Keratinocyte (primary cell): Measurements from ENCODE around the gene CLSTN2. TPM values are rescaled to one million over a fixed set of nuclear protein-coding genes. Genes with fewer than 3 reads are reported as not detected.

ENCODE experiments used
- DNase-seq: peaks from one replicate; pipeline ENCODE4 v3.0.0-alpha.2; 2011; ENCODE audit warnings: low read depth, missing footprints, low spot score
- FAIRE-seq: peaks from 2 replicates; lab custom pipeline; 2011; peaks lifted over from hg19 to GRCh38; lab: Jason Lieb, UNC
- H2AFZ ChIP-seq: 2 replicates; pipeline ENCODE4 v1.6.0; 2012; ENCODE audit warnings: low read length, control low read depth, inconsistent platforms; ENCODE audit not compliant: control insufficient read depth
- H3K27ac ChIP-seq: 2 replicates; pipeline ENCODE4 v1.5.1; 2011; ENCODE audit warnings: low read length; ENCODE audit not compliant: control insufficient read depth, insufficient read depth
- H3K27me3 ChIP-seq: 3 replicates; pipeline ENCODE4 v1.6.0; 2011; ENCODE audit warnings: low read length; ENCODE audit not compliant: control insufficient read depth, insufficient read depth; ENCODE audit errors: extremely low read depth
- H3K36me3 ChIP-seq, 2 experiments: 2 replicates in 1 of 2; 3 replicates in 1 of 2; pipeline ENCODE4 v1.5.1; 2011; ENCODE audit warnings: low read length in 2 of 2, mild to moderate bottlenecking in 1 of 2; ENCODE audit not compliant: control insufficient read depth in 2 of 2, insufficient read depth in 2 of 2; ENCODE audit errors: extremely low read depth in 1 of 2
- H3K4me1 ChIP-seq: 3 replicates; pipeline ENCODE4 v1.5.1; 2011; ENCODE audit warnings: low read length; ENCODE audit not compliant: control insufficient read depth, insufficient read depth; ENCODE audit errors: extremely low read depth
- H3K4me2 ChIP-seq: 3 replicates; pipeline ENCODE4 v1.6.0; 2011; ENCODE audit warnings: low read depth, low read length; ENCODE audit not compliant: control insufficient read depth, insufficient read depth; ENCODE audit errors: extremely low read depth
- H3K4me3 ChIP-seq, 3 experiments: fragments of 200-600 bp in 1 of 3; sonication (generic) in 1 of 3; 2 replicates in 2 of 3; 3 replicates in 1 of 3; pipeline ENCODE4 v1.5.1; 2011 to 2016; ENCODE audit warnings: low read length in 3 of 3, mild to moderate bottlenecking in 3 of 3, control low read depth in 2 of 3, inconsistent platforms in 1 of 3, low read depth in 1 of 3, mixed read lengths in 1 of 3, mixed run types in 1 of 3, moderate library complexity in 1 of 3; ENCODE audit not compliant: control insufficient read depth in 2 of 3, insufficient read depth in 2 of 3; ENCODE audit errors: extremely low read depth in 1 of 3
- H3K79me2 ChIP-seq: 2 replicates; pipeline ENCODE4 v1.6.0; 2012; ENCODE audit warnings: low read length; ENCODE audit not compliant: control insufficient read depth, insufficient read depth
- H3K9ac ChIP-seq: 3 replicates; pipeline ENCODE4 v1.6.0; 2011; ENCODE audit warnings: low read length; ENCODE audit not compliant: control insufficient read depth, insufficient read depth; ENCODE audit errors: extremely low read depth
- H3K9me1 ChIP-seq: 3 replicates; pipeline ENCODE4 v1.6.0; 2011; ENCODE audit warnings: low read length; ENCODE audit not compliant: control insufficient read depth, insufficient read depth; ENCODE audit errors: extremely low read depth
- H3K9me3 ChIP-seq: 2 replicates; pipeline ENCODE4 v1.5.1; 2012; ENCODE audit warnings: low read depth, low read length; ENCODE audit not compliant: control insufficient read depth
- H4K20me1 ChIP-seq: 3 replicates; pipeline ENCODE4 v1.6.0; 2011; ENCODE audit warnings: low read length; ENCODE audit not compliant: control insufficient read depth, insufficient read depth; ENCODE audit errors: extremely low read depth
- CTCF ChIP-seq, 3 experiments: IDR thresholded peaks in 1 of 3; conservative IDR thresholded peaks in 1 of 3; optimal IDR thresholded peaks in 1 of 3; 2 replicates in 2 of 3; 3 replicates in 1 of 3; pipeline versions ENCODE3 to v1.5.1; 2011; ENCODE audit warnings: low read length in 3 of 3, mild to moderate bottlenecking in 3 of 3, moderate library complexity in 2 of 3, control low read depth in 1 of 3, inconsistent platforms in 1 of 3; ENCODE audit not compliant: insufficient read depth in 2 of 3; ENCODE audit errors: extremely low read depth in 1 of 3
- EZH2 ChIP-seq: IDR thresholded peaks from one replicate; pipeline ENCODE4 v1.6.1; 2012; ENCODE audit warnings: inconsistent platforms, mild to moderate bottlenecking, low read length, moderate library complexity
- dilution Hi-C: fragments of 300-500 bp; cut with MboI; formaldehyde crosslinking; loops from one replicate; pipeline ENCODE4 v1.7.0; 2020; ENCODE audit warnings: low sequenced_read_pairs; ENCODE audit not compliant: extremely low pct_ligation_motif_present
- polyA plus RNA-seq, 5 experiments: library from polyadenylated mRNA; depleted of rRNA in 3 of 5; stranded (reverse) in 3 of 5; stranded (forward) in 1 of 5; unstranded in 1 of 5; fragments of >200 nt; gene quantifications; 1 replicate in 1 of 5; 2 replicates in 3 of 5; 3 replicates in 1 of 5; pipeline versions ENCODE4 v1.2.1 to v1.2.3, GENCODE V29; 2011 to 2012; ENCODE audit warnings: missing spikeins in 2 of 5, low read depth in 1 of 5, low replicate concordance in 1 of 5

Gene CLSTN2
- polyA plus RNA-seq, 1 donor (not counting 4 experiments of a cell fraction or from before 2014, with no cell fraction given) = 0.09 TPM

GRCh38 chr3:140470962-140471361 is 536.0 kb downstream of the CLSTN2 start:
- H3K4me3 ChIP-seq = no peak overlapping the region
- no peak overlapping the region for H3K4me2 ChIP-seq
- DNase-seq = no peak
- dilution Hi-C loops = no loop called here
- no peaks in the 10 kb centered on the region for H3K9me3 ChIP-seq
- H3K9me1 ChIP-seq = no peaks in the 10 kb centered on the region
- no peak overlapping the region for H3K27ac ChIP-seq
- peaks cover 3% of the 10 kb centered on the region for H3K27me3 ChIP-seq
- no peak overlapping the region for H3K9ac ChIP-seq
- no peak for FAIRE-seq
- no peak for TF ChIP-seq EZH2
- no peak for TF ChIP-seq CTCF (optimal IDR thresholded peaks at IDR 0.05 in 1 of 3, IDR thresholded peaks at IDR 0.05 in 1 of 3, conservative IDR thresholded peaks at IDR 0.05 in 1 of 3; ENCODE audit: extremely low read depth in 1 of 3, insufficient read depth in 2 of 3, low read length in 3 of 3)
- H3K4me1 ChIP-seq = no peaks in the 10 kb centered on the region
- no peaks in the 10 kb centered on the region for H3K36me3 ChIP-seq
- H4K20me1 ChIP-seq = no peaks in the 10 kb centered on the region
- H2AFZ ChIP-seq = no peak overlapping the region
- H3K79me2 ChIP-seq = no peaks in the 10 kb centered on the region

- TF ChIP-seq CTCF (optimal IDR thresholded peaks at IDR 0.05 in 1 of 3, IDR thresholded peaks at IDR 0.05 in 1 of 3, conservative IDR thresholded peaks at IDR 0.05 in 1 of 3; ENCODE audit: extremely low read depth in 1 of 3, insufficient read depth in 2 of 3, low read length in 3 of 3) = no peak
- TF ChIP-seq EZH2 = no peak
- H3K4me1 ChIP-seq = no peaks in the 10 kb centered on the region
- no peaks in the 10 kb centered on the region for H3K36me3 ChIP-seq
- no peak overlapping the region for H2AFZ ChIP-seq
- H3K9ac ChIP-seq = no peak overlapping the region
- H3K4me2 ChIP-seq = no peak overlapping the region
- no peak overlapping the region for H3K4me3 ChIP-seq
- no peaks in the 10 kb centered on the region for H3K9me3 ChIP-seq
- DNase-seq (no peak), FAIRE-seq (no peak)
- H3K9me1 ChIP-seq = no peaks in the 10 kb centered on the region
- dilution Hi-C loops = no loop called here
- no peaks in the 10 kb centered on the region for H3K79me2 ChIP-seq
- peaks cover 3% of the 10 kb centered on the region for H3K27me3 ChIP-seq
- H3K27ac ChIP-seq = no peak overlapping the region
- no peaks in the 10 kb centered on the region for H4K20me1 ChIP-seq
Measured at GRCh38 chr3:140472306-140473020, 537.5 kb downstream of the CLSTN2 start.
